SU-DHL-6 (cell line): ENCODE results near the gene PLEKHM2.

Experiments
- H2AFZ ChIP-seq: fragments of 200-600 bp; sonication (generic); 2 replicates; pipeline ENCODE4 v1.6.1; 2014; ENCODE audit warnings: low read depth, mild to moderate bottlenecking, moderate library complexity, mixed read lengths, antibody characterized with exemption, low read length; ENCODE audit not compliant: severe bottlenecking
- H3F3A ChIP-seq: fragments of 200-600 bp; shearing (Covaris generic); 2 replicates; pipeline ENCODE4 v1.6.0; 2016; ENCODE audit warnings: antibody characterized with exemption, mild to moderate bottlenecking; ENCODE audit not compliant: insufficient read depth
- H3K27ac ChIP-seq: fragments of 200-600 bp; sonication (generic); 2 replicates; pipeline ENCODE4 v1.5.1; 2016; ENCODE audit warnings: low read depth, mild to moderate bottlenecking, low read length, moderate library complexity, mixed read lengths
- H3K27me3 ChIP-seq: fragments of 200-600 bp; sonication (generic), shearing (Covaris generic); 2 replicates; pipeline ENCODE4 v1.6.0; 2014; ENCODE audit warnings: mild to moderate bottlenecking, low read length
- H3K36me3 ChIP-seq: fragments of 200-600 bp; sonication (generic); 2 replicates; pipeline ENCODE4 v1.6.1; 2014; ENCODE audit warnings: mild to moderate bottlenecking, low read length, mixed read lengths
- H3K4me2 ChIP-seq: fragments of 300-600, 200-600 bp; shearing (Covaris generic), sonication (generic); 2 replicates; pipeline ENCODE4 v1.6.0; 2014; ENCODE audit warnings: low read length, low read depth, mild to moderate bottlenecking; ENCODE audit not compliant: poor library complexity, severe bottlenecking
- H3K4me3 ChIP-seq: fragments of 200-600 bp; sonication (generic); 2 replicates; pipeline ENCODE4 v1.5.1; 2014; ENCODE audit warnings: antibody characterized with exemption, low read length, mild to moderate bottlenecking, mixed read lengths; ENCODE audit not compliant: insufficient read depth, poor library complexity, severe bottlenecking
- H3K79me2 ChIP-seq: fragments of 200-600 bp; sonication (generic); 2 replicates; pipeline ENCODE4 v1.6.1; 2014; ENCODE audit warnings: mild to moderate bottlenecking, low read length, moderate library complexity; ENCODE audit not compliant: insufficient read depth
- H3K9ac ChIP-seq: fragments of 200-600 bp; sonication (generic); 2 replicates; pipeline ENCODE4 v1.7.0; 2014; ENCODE audit warnings: mild to moderate bottlenecking, low read length
- H3K9me2 ChIP-seq: fragments of 200-600 bp; sonication (generic); replicated peaks from 2 replicates; pipeline ENCODE4 v1.6.1; 2014; ENCODE audit warnings: low read length; ENCODE audit not compliant: insufficient read depth
- H3K9me3 ChIP-seq: fragments of 200-600 bp; sonication (generic); 2 replicates; pipeline ENCODE4 v1.6.1; 2014; ENCODE audit warnings: low read length, mixed read lengths; ENCODE audit not compliant: insufficient read depth
- H4K20me1 ChIP-seq: fragments of 200-600 bp; sonication (generic); 2 replicates; pipeline ENCODE4 v1.6.1; 2014; ENCODE audit warnings: low read depth, mild to moderate bottlenecking, antibody characterized with exemption, low read length, moderate library complexity, mixed read lengths
- CTCF ChIP-seq: fragments of 200-600 bp; sonication (generic); IDR thresholded peaks from one replicate; pipeline ENCODE4 v1.5.1; 2017; ENCODE audit warnings: antibody characterized with exemption, mild to moderate bottlenecking, low read length, moderate library complexity; ENCODE audit not compliant: insufficient read depth, poor library complexity, severe bottlenecking
- EZH2phosphoT487 ChIP-seq: fragments of 200-600 bp; sonication (generic), shearing (Covaris generic); conservative IDR thresholded peaks from 2 replicates; pipeline ENCODE4 v1.6.1; 2018; ENCODE audit warnings: mild to moderate bottlenecking, antibody characterized with exemption, low read length, moderate library complexity, mixed read lengths

PLEKHM2 gene

GRCh38 chr1:15749399-15750291, 65.5 kb downstream of the PLEKHM2 start:
- H3K4me2 ChIP-seq: no peak overlapping the region
- H3K27me3 ChIP-seq: no peaks in the 10 kb centered on the region
- no peaks in the 10 kb centered on the region for H3K79me2 ChIP-seq
- no peak overlapping the region for H3K4me3 ChIP-seq
- H3F3A ChIP-seq: no peaks in the 10 kb centered on the region
- H3K9me3 ChIP-seq: no peaks in the 10 kb centered on the region
- H3K36me3 ChIP-seq: no peaks in the 10 kb centered on the region
- no peaks in the 10 kb centered on the region for H4K20me1 ChIP-seq
- H3K9me2 ChIP-seq: no peaks in the 10 kb centered on the region
- H2AFZ ChIP-seq: no peak overlapping the region
- TF ChIP-seq CTCF: no peak
- no peak for TF ChIP-seq EZH2phosphoT487
- no peak overlapping the region for H3K9ac ChIP-seq
- no peak overlapping the region for H3K27ac ChIP-seq

GRCh38 chr1:15750924-15751323, 66.8 kb downstream of the PLEKHM2 start:
- Histone ChIP-seq H3K79me2 (no peaks in the 10 kb centered on the region), H4K20me1 (no peaks in the 10 kb centered on the region), H3F3A (no peaks in the 10 kb centered on the region), H3K27ac (no peak overlapping the region), H3K4me2 (no peak overlapping the region), H3K9me2 (no peaks in the 10 kb centered on the region), H3K36me3 (no peaks in the 10 kb centered on the region), H3K9me3 (no peaks in the 10 kb centered on the region), H3K4me3 (no peak overlapping the region), H2AFZ (no peak overlapping the region), H3K27me3 (no peaks in the 10 kb centered on the region), H3K9ac (no peak overlapping the region)
- TF ChIP-seq CTCF (no peak), EZH2phosphoT487 (no peak)

DNA sequence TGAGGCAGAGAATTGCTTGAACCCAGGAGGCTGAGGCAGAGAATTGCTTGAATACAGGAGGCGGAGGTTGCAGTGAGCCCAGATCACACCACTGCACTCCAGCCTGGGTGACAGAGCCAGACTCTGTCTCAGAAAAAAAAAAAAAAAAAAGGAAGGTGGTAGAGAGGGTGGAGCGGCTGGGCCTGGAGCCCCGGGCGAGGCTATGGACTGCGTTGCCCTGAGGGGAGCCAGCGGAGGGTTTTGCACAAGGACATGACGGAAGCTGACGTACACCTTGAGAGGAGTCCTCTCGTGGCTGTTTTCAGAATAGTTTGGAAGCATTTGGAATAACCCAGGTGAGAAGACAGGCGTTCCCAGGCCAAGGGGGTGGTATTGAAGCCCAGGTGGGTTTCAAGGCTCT, 67.6 kb downstream of the PLEKHM2 start:
- Histone ChIP-seq H3K9me3 (no peaks in the 10 kb centered on the region), H3K27me3 (no peaks in the 10 kb centered on the region), H3K4me3 (no peak overlapping the region), H3K27ac (no peak overlapping the region), H4K20me1 (no peaks in the 10 kb centered on the region), H3K9ac (no peak overlapping the region), H3K36me3 (no peaks in the 10 kb centered on the region), H3F3A (no peaks in the 10 kb centered on the region), H3K79me2 (no peaks in the 10 kb centered on the region), H3K4me2 (no peak overlapping the region), H3K9me2 (no peaks in the 10 kb centered on the region), H2AFZ (no peak overlapping the region)
- TF ChIP-seq CTCF: no peak
- no peak for TF ChIP-seq EZH2phosphoT487
